Smooth muscle cell (in vitro differentiated cells): ENCODE data around the gene CPA1. TPM values are rescaled to one million over a fixed set of nuclear protein-coding genes. Genes with fewer than 3 reads are reported as not detected.

Source experiments
- DNase-seq: peaks from one replicate; lab custom pipeline; 2025; ENCODE audit not compliant: unreplicated experiment; lab: John Stamatoyannopoulos, UW
- H2AFZ ChIP-seq: fragments of 200-600 bp; sonication (generic); 2 replicates; pipeline ENCODE4 v1.6.0; 2016; ENCODE audit warnings: antibody characterized with exemption, low read depth, mild to moderate bottlenecking
- H3F3A ChIP-seq: fragments of 200-600 bp; sonication (generic); 2 replicates; pipeline ENCODE4 v1.6.0; 2017; ENCODE audit warnings: antibody characterized with exemption, low read depth
- H3K27ac ChIP-seq: fragments of 200-600 bp; sonication (generic); 2 replicates; pipeline ENCODE4 v1.5.1; 2016; ENCODE audit warnings: low read depth, mild to moderate bottlenecking
- H3K27me3 ChIP-seq: fragments of 200-600 bp; sonication (generic); 2 replicates; pipeline ENCODE4 v1.6.1; 2016; ENCODE audit warnings: low read depth, mild to moderate bottlenecking
- H3K36me3 ChIP-seq: fragments of 200-600 bp; sonication (generic); 2 replicates; pipeline ENCODE4 v1.5.1; 2016; ENCODE audit warnings: low read depth
- H3K4me1 ChIP-seq: fragments of 200-600 bp; sonication (generic); 2 replicates; pipeline ENCODE4 v1.5.1; 2016; ENCODE audit warnings: low read depth
- H3K4me2 ChIP-seq: fragments of 200-600 bp; sonication (generic); 2 replicates; pipeline ENCODE4 v1.6.0; 2016; ENCODE audit warnings: mild to moderate bottlenecking
- H3K4me3 ChIP-seq: fragments of 200-600 bp; sonication (generic); 2 replicates; pipeline ENCODE4 v1.5.1; 2016; ENCODE audit warnings: mild to moderate bottlenecking
- H3K79me2 ChIP-seq: fragments of 200-600 bp; sonication (generic); 2 replicates; pipeline ENCODE4 v1.6.0; 2016; ENCODE audit warnings: low read depth, mild to moderate bottlenecking
- H3K9ac ChIP-seq: fragments of 200-600 bp; sonication (generic); 2 replicates; pipeline ENCODE4 v1.6.0; 2016; ENCODE audit warnings: low read depth
- H3K9me3 ChIP-seq: fragments of 200-600 bp; sonication (generic); replicated peaks from 2 replicates; pipeline ENCODE4 v1.5.1; 2016; ENCODE audit warnings: low read depth
- H4K20me1 ChIP-seq: fragments of 200-600 bp; sonication (generic); 2 replicates; pipeline ENCODE4 v1.6.0; 2016; ENCODE audit warnings: low read depth
- WGBS: methylation state at CpG from one replicate; pipeline ENCODE4 v1.1.7; 2016; ENCODE audit warnings: low lambda C conversion rate; 5-methylcytosine and 5-hydroxymethylcytosine counted together
- polyA plus RNA-seq: library from polyadenylated mRNA; unstranded; fragments of >200 nt; fragmentation: Nextera tagmentation; extraction: Ambion mirVana; gene quantifications from 2 replicates; pipeline ENCODE4 v1.2.1, GENCODE V29; 2016
- total RNA-seq: library from RNA; depleted of rRNA; stranded (reverse); fragments of >200 nt; gene quantifications from 2 replicates; pipeline ENCODE4 v1.2.3, GENCODE V29; 2014
- TF ChIP-seq, protein P1 (sequence below): fragments of 200-600 bp; sonication (generic); IDR thresholded peaks from 2 replicates; pipeline ENCODE4 v1.5.1; 2017; ENCODE audit warnings: borderline replicate concordance, mild to moderate bottlenecking, antibody characterized with exemption; ENCODE audit not compliant: insufficient read depth, poor library complexity, severe bottlenecking

CPA1 gene
- total and polyA plus RNA-seq, 2 experiments from 2014 or later: 0.90 to 3.8 TPM

DNA sequence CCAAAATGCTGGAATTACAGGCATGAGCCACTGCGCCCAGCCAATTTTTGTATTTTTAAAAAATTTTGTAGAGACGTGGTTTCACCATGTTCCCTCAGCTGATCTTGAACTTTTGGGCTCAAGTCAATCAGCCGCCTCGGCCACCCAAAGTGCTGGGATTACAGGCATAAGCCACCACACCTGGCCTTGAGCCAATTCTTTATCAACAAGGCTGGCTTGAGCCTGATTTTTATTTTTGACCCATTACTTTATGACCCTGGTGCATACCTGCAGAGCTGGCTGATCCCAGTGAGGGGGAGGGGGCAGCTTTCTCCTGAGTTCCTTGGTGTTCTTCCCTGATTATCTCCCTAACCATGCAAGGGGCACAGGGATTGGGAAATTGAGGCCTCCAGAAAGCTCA is 15.8 kb upstream of the CPA1 start:
- H3K4me3 ChIP-seq: no peak overlapping the region
- no peaks in the 10 kb centered on the region for H3K27me3 ChIP-seq
- peaks cover 14% of the 10 kb centered on the region for H3F3A ChIP-seq
- H3K9me3 ChIP-seq: peaks cover 4% of the 10 kb centered on the region
- 90% methylated on average over 4 of the region's 4 CpGs for WGBS
- H3K4me2 ChIP-seq: no peak overlapping the region
- no peaks in the 10 kb centered on the region for H3K79me2 ChIP-seq
- H4K20me1 ChIP-seq: no peaks in the 10 kb centered on the region
- TF ChIP-seq, protein P1, sequence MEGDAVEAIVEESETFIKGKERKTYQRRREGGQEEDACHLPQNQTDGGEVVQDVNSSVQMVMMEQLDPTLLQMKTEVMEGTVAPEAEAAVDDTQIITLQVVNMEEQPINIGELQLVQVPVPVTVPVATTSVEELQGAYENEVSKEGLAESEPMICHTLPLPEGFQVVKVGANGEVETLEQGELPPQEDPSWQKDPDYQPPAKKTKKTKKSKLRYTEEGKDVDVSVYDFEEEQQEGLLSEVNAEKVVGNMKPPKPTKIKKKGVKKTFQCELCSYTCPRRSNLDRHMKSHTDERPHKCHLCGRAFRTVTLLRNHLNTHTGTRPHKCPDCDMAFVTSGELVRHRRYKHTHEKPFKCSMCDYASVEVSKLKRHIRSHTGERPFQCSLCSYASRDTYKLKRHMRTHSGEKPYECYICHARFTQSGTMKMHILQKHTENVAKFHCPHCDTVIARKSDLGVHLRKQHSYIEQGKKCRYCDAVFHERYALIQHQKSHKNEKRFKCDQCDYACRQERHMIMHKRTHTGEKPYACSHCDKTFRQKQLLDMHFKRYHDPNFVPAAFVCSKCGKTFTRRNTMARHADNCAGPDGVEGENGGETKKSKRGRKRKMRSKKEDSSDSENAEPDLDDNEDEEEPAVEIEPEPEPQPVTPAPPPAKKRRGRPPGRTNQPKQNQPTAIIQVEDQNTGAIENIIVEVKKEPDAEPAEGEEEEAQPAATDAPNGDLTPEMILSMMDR: no peak
- H2AFZ ChIP-seq: no peak overlapping the region
- H3K27ac ChIP-seq: peak overlapping the region; percentile 94
- no peak for DNase-seq
- peaks cover 19% of the 10 kb centered on the region for H3K4me1 ChIP-seq
- peak overlapping the region; percentile 77 for H3K9ac ChIP-seq
- no peaks in the 10 kb centered on the region for H3K36me3 ChIP-seq

DNA sequence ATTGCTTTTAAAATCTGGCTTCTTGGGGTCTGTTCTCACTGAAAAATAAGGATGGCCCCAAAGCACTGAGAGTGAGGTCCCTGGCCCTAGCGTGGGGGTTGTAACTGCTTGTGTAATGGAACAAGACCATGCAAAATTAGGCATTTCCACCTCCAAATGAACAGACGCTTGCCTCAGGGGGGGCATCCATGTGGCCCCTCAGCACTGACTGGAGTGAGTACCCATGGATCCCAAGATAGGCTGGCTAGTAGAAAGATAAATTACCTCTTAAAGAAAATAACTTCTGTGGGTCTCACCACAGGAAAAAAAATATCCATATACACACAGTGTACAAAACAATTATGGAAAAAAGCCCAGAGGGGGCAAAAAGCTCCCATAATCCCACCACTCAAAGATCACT is 15.2 kb upstream of the CPA1 start:
- Histone ChIP-seq H3K4me3 (no peak overlapping the region), H3K27me3 (no peaks in the 10 kb centered on the region), H3K36me3 (no peaks in the 10 kb centered on the region), H3K4me2 (no peak overlapping the region), H2AFZ (no peak overlapping the region), H3F3A (peaks cover 16% of the 10 kb centered on the region), H3K27ac (peak overlapping the region; percentile 94), H3K79me2 (no peaks in the 10 kb centered on the region), H3K4me1 (peaks cover 22% of the 10 kb centered on the region), H3K9ac (peak overlapping the region; percentile 59), H3K9me3 (peaks cover 4% of the 10 kb centered on the region), H4K20me1 (no peaks in the 10 kb centered on the region)
- WGBS: 78% methylated on average over 2 of the region's 2 CpGs
- TF ChIP-seq, protein P1: no peak
- no peak for DNase-seq

DNA sequence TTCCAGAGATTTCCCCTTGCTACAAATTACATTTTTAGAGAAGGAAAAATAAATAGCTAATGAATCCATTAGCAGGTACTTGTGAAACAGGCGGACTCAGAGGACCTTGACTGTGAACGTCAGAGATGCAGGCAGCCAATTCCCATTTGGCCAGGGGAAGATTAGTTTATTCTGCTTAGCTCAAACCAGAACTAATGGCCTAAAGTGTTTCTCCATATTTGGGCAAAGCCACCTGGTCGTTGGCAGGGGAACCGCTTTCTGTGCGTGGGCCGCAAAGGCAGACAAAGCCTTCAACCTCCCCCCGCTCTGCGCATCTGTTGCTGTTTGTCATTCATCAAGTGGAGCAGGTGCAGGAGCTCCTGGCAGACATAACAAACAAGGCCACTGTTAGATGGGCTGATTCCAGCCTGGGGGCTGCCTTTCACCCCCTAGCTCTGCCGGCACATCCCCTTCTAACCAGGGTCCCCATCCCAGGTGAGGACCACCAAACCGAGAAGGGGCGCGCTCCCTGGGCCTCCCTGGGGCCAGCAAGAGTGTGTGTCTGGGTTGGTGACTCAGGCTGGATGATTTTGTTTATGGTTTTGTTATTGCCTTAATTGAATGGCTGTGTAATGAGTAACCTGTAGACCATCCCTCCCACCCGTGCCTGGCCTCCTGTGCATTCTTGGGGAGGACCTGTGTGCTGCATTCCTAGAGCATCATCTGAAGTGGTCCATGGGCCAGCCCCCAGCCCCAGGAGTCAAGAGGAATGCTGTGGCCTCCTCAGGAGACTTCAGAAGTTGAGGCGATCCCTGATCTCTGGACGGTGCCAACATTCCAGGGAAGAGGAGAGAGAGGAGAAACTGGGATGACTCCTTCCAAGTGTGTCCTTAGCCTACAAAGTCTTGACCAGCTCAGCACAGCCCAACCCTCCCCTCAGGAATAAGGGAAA is 14.5 kb upstream of the CPA1 start:
- H3K27me3 ChIP-seq: no peaks in the 10 kb centered on the region
- peak overlapping the region; percentile 94 for H3K27ac ChIP-seq
- H3K79me2 ChIP-seq: no peaks in the 10 kb centered on the region
- 53% methylated on average over 15 of the region's 15 CpGs for WGBS
- H3K4me2 ChIP-seq: peak overlapping the region; percentile 61
- peak overlapping the region; percentile 59 for H3K9ac ChIP-seq
- H3K4me1 ChIP-seq: peaks cover 22% of the 10 kb centered on the region
- peaks cover 23% of the 10 kb centered on the region for H3F3A ChIP-seq
- no peaks in the 10 kb centered on the region for H3K36me3 ChIP-seq
- TF ChIP-seq, protein P1: no peak
- no peak overlapping the region for H3K4me3 ChIP-seq
- no peaks in the 10 kb centered on the region for H4K20me1 ChIP-seq
- DNase-seq: no peak
- H2AFZ ChIP-seq: no peak overlapping the region
- peaks cover under 1% of the 10 kb centered on the region for H3K9me3 ChIP-seq

DNA sequence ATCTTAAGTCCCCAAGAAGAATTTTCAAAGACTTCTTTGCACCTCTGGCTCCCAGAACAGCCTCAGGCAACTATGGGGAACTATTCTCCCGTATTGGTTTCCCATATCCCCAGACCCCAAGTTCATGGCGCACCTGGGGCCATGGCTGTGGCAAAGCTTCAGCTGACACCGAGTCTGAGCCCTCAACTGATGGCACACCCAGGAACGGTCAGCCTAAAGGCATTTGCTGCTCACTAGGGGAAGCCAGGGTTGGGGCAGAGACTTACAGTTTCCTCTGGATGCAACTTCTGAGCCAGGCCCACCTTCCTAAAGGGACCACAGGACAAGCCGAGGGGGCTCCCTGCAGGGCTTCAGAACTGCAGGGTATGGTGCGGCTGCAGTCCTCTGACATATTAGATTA is 13.7 kb upstream of the CPA1 start:
- Histone ChIP-seq H3K79me2 (no peaks in the 10 kb centered on the region), H3K27me3 (no peaks in the 10 kb centered on the region), H3F3A (peaks cover 29% of the 10 kb centered on the region), H3K36me3 (no peaks in the 10 kb centered on the region), H4K20me1 (no peaks in the 10 kb centered on the region), H3K9me3 (no peaks in the 10 kb centered on the region), H3K27ac (peak overlapping the region; percentile 94), H2AFZ (no peak overlapping the region), H3K4me2 (peak overlapping the region; percentile 1), H3K9ac (no peak overlapping the region), H3K4me3 (no peak overlapping the region), H3K4me1 (peaks cover 22% of the 10 kb centered on the region)
- TF ChIP-seq, protein P1: no peak
- 83% methylated on average over 6 of the region's 6 CpGs for WGBS
- no peak for DNase-seq
